Activated CD8-positive, alpha-beta memory T cell treated with anti-CD3 and anti-CD28 coated beads, Interleukin-2, amount 50 U/mL, for 24 hours (primary cell): ENCODE data around the gene NCAPG.
"Not testable (repeated sequence)": the region's sequence is repeated elsewhere in the genome, so short reads cannot be mapped to it uniquely, and the experiment has no call there.

Experiments used
- DNase-seq: peaks from one replicate; pipeline ENCODE4 v3.0.0-alpha.2; 2020; ENCODE audit errors: extremely low read depth

Gene NCAPG

DNA sequence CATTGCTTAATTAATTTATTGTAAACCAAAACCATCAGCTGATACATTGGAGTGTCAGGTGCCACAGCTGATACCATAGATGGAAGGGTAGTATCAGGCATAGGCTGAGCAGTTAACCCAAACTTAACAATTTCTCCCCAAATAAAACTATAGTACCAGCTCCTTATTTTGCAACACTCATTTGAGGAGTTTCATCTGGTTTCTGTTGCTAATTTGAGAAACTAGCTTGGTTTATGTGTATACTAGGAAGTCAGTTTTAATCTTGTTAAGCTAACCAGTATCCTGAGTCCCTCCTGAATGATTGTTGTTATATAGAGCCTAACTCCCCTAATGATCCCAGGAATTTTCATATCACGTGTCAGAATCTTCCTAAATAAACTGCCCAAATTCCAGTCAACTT, 13.0 kb upstream of the NCAPG start:
- DNase-seq: no peak

DNA sequence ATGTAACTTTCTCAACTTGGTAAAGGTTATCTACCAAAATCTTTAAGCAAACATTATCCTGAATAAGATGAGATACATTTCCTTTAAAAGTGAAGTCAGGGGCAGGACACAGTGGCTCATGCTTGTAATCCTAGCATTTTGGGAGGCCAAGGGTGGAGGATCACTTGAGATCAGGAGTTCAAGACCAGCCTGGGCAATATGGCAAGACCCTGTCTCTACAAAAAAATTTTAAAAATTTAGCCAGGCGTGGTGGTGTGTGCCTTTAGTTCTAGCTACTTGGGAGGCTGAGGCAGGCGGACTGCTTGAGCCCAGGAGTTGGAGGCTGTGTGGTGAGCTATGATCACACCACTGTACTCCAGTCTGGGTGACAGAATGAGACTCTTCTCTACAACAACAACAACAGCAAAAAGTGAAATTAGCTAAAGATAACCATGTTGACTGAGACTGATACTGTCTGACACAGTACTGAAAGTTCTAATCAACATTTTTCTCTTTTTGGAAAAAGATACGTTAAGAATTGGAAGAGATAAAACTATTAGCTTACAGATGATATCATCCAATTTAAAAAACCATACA, 5.1 kb upstream of the NCAPG start:
- no peak for DNase-seq

DNA sequence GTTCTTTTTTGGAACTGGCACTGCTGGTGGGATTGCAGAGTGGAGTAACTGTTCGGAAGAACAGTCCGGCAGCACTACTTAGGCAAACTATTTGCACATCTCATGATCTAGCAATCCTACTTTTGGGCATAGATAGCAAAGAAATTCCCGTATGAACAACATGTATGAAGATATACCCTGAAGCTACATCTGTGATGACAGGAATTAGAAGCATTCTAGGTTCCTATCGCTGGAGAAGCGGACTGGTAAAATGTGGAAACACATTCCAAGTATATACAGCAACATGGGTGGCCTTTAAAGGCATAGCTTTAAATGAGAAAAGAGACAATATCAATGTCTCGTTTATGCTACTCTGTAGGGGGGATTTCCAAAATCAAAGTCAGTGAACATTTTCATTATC, 3.3 kb upstream of the NCAPG start:
- no peak for DNase-seq

- DNase-seq: no peak
These were observed 1.1 kb upstream of the NCAPG start for GRCh38 chr4:17809667-17810066.

GRCh38 chr4:17811078-17811603, 362 bp downstream of the NCAPG start:
- no peak for DNase-seq

- DNase-seq: no peak
These were observed 1.3 kb downstream of the NCAPG start for GRCh38 chr4:17812125-17812524.

DNA sequence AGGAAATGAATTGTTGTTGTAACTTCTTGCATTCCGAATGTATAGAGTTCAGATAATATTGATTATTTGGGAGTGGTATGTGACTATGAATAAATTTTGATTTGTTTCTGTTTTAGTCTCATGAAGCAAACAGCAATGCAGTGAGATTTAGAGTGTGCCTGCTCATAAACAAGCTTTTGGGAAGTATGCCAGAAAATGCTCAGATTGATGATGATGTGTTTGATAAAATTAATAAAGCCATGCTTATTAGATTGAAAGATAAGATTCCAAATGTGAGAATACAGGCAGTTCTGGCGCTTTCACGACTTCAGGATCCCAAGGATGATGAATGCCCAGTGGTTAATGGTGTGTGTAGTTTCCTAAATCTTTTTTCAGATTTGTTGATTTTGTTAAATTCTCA, 2.0 kb downstream of the NCAPG start:
- DNase-seq: no peak

DNA sequence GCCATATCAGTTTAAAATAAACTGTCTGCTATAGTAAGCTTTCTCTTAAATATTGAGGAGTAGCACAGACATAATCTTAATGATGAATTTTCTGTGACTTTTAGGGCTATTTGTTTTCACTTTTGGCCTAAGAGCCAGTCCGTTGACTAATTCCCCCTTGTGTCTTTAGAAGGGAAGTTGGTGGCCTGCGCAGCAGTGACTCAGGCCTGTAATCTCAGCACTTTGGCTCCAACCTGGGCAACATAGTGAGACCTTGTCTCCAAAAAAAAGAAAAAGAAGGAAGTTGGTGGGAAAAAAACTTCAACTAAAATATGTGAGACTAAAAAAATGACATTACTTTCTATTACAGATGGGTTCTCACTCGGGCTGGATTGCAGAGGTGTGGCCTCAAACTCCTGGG, 3.4 kb downstream of the NCAPG start:
- DNase-seq: no peak

GRCh38 chr4:17816142-17816541, 5.4 kb downstream of the NCAPG start:
- DNase-seq: no peak

DNA sequence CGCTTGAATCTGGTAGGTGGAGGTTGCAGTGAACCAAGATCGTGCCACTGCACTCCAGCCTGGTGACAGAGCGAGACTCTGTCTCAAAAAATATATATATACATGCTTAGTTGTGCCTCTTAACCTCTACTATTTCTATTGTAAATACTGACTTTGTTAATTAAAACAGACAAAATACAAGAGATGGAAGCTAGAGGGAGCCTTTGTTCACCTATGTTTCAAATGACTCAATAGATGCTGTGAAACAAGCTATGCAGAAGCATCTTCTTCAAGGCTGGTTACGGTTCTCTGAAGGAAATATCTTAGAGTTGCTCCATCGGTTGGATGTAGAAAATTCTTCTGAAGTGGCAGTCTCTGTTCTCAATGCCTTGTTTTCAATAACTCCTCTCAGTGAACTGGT, 6.2 kb downstream of the NCAPG start:
- no peak for DNase-seq

DNA sequence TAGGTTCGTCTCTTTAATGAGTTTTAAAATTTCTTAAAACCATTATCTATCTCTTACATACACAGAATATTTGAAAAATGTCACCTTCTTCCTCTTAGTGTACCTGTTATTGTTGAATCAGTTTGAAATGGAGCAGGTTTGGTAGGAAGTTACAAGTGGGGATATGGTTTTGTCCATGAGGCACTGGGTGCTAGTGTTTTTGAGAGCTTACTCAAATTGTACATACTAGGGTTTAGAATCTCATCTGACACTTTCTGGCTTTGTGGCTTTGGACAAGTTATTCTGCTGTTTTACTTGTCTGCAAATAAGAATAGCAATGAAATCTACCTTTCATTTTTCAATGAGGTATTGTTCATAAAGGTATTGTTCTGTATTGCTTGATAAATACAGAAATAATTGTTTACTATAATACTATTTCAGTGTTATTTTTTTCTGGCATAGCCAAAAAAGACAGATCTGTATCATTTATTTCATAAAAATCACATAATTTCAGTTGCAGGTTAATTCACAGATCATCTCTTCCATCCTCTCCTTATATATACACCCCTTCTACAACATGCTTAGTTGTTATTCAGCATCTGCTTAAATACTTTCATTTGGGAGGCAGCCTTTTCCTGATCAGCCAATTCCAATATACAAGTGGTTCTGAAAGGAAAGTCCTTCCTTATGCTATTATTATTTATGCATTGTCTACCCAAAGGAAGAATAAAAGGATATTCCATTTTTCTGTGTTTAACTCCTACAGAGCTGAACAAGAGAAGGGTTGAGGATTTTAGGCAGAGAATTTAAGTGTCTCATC, 13.3 kb downstream of the NCAPG start:
- no peak for DNase-seq

GRCh38 chr4:17846266-17846665, 35.5 kb downstream of the NCAPG start:
- no peak for DNase-seq

DNA sequence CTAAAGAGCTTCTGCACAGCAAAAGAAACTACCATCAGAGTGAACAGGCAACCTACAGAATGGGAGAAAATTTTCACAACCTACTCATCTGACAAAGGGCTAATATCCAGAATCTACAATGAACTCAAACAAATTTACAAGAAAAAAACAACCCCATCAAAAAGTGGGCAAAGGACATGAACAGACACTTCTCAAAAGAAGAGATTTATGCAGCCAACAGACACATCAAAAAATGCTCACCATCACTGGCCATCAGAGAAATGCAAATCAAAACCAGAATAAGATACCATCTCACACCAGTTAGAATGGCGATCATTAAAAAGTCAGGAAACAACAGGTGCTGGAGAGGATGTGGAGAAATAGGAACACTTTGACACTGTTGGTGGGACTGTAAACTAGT, 39.5 kb downstream of the NCAPG start:
- DNase-seq: not testable (repeated sequence)

- no peak for DNase-seq
These were observed 41.2 kb downstream of the NCAPG start for GRCh38 chr4:17851959-17852358.

GRCh38 chr4:17854036-17854435, 43.3 kb downstream of the NCAPG start:
- no peak for DNase-seq

- DNase-seq: no peak
These were observed 49.1 kb downstream of the NCAPG start for GRCh38 chr4:17859793-17860406.

DNA sequence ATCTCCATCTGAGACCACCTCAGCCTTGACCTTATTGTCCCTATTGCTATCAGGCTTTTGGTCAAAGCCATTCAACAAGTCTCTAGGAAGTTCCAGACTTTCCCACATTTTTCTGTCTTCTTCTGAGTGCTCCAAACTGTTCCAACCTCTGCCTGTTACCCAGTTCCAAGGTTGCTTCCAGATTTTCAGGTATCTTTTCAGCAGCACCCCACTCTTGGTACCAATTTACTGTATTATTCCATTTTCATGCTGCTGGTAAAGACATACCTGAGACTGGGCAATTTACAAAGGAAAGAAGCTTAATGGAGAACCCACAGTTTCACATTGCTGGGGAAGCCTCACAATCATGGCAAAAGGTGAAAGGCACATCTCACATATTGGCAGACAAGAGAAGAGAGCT, 51.1 kb downstream of the NCAPG start:
- not testable (repeated sequence) for DNase-seq

DNA sequence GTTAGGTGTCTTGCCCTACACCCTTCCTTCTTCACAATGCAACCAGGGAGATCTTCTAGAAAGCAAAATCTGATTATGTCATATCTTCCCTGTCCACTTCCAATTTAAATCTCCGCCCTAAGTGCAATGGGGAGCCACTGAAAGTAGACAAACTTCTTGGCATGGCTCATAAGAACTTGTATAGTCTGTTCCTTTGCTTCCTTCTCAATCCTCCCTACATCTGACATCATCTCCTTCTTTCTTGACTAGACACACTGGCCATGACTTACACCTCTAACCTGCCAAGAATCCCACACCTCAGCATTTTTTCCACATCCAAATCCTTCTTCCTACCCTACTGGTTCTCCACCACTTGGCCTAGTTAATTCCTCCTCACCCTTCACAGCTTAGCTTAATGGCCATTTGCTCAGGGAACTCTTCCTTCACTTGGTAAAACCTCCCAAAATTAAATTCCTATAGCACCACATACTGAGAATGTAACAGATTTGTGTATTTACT, 55.1 kb downstream of the NCAPG start:
- DNase-seq: no peak

- DNase-seq: no peak
These were observed 56.0 kb downstream of the NCAPG start for GRCh38 chr4:17866810-17867209.

DNA sequence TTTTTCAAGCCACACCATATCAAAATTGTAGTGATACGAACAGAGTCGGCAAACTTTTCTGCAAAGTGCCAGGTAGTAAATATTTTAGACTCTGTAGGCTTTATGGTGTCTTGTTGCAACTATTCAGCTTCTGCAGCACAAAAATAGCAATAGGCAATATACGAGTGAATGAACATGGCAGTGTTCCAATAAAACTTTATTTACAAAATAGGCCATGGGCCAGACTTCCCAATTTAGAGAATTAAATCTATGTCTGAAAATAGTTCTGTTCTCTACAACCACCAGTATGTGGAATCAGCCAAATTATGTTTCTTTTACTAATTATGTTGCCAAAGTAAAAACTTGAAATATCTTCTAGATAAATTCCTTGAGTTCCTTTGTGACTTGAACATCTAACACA, 56.5 kb downstream of the NCAPG start:
- DNase-seq: no peak

GRCh38 chr4:17869327-17869726, 58.5 kb downstream of the NCAPG start:
- no peak for DNase-seq

DNA sequence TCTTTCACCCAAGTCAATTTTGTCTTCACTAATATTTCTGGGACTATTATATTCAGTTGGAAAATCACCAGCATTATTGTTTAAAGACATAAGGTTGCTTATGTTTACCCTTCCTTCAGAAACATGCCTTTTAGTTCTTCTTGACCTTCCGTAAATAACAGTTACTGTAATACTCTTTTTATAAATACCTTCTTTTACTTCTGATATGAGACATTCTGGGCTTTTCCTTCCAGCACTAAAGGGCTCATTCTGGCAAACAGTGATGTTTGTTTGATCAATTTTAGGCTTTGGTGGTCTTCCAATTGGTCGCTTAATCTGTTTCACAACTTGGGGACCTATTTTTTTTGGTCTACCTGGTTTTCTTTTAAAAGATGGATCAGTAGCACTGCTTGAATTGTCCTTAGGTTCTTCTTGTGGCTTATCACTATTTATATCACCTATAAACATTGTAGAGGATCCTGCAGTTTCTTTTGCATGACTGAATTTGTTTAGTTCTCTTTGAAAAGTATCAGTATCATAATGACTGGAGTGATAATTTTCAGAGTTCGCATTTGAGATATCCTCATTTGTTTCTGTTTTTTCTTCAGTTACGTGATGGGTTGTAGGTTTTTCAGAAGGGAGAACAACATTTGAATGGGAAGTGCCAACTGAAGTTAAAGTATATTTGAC, 64.8 kb downstream of the NCAPG start:
- no peak for DNase-seq
